Ishikawa (cell line): ENCODE data around the gene TGIF2.

Source experiments
- CEBPB ChIP-seq: IDR thresholded peaks from 2 replicates; pipeline ENCODE4 v1.6.1; 2012
- CREB1 ChIP-seq: IDR thresholded peaks from 2 replicates; pipeline ENCODE4 v1.6.1; 2012; ENCODE audit warnings: low read depth
- EGR1 ChIP-seq: IDR thresholded peaks from 2 replicates; pipeline ENCODE4 v1.6.1; 2012
- EP300 ChIP-seq: IDR thresholded peaks from 2 replicates; pipeline ENCODE4 v1.6.1; 2012; ENCODE audit warnings: borderline replicate concordance
- FOXM1 ChIP-seq: IDR thresholded peaks from 2 replicates; pipeline ENCODE4 v1.6.1; 2012; ENCODE audit warnings: low read depth, borderline replicate concordance
- MAX ChIP-seq: IDR thresholded peaks from 2 replicates; pipeline ENCODE4 v1.6.1; 2012
- NFIC ChIP-seq: IDR thresholded peaks from 2 replicates; pipeline ENCODE4 v1.6.1; 2012
- TAF1 ChIP-seq: IDR thresholded peaks from 2 replicates; pipeline ENCODE4 v1.6.1; 2012; ENCODE audit warnings: low read depth, mild to moderate bottlenecking
- YY1 ChIP-seq: IDR thresholded peaks from 2 replicates; pipeline ENCODE4 v1.6.1; 2012; ENCODE audit warnings: low read depth

- TF ChIP-seq CREB1 = no peak
- TF ChIP-seq EGR1 = no peak
- TF ChIP-seq CEBPB = no peak
- no peak for TF ChIP-seq NFIC
- TF ChIP-seq EP300 = no peak
- no peak for TF ChIP-seq YY1
- no peak for TF ChIP-seq MAX
- no peak for TF ChIP-seq FOXM1
- no peak for TF ChIP-seq TAF1
Observed at GRCh38 chr20:36641506-36641843, 68.1 kb downstream of the TGIF2 start.
